Measurements from ENCODE around the gene POLR1B. TPM values are rescaled to one million over a fixed set of nuclear protein-coding genes. Genes with fewer than 3 reads are reported as not detected.

POLR1B gene
- total RNA-seq, 1 donor from 2014 or later, result 11.7 TPM

DNA sequence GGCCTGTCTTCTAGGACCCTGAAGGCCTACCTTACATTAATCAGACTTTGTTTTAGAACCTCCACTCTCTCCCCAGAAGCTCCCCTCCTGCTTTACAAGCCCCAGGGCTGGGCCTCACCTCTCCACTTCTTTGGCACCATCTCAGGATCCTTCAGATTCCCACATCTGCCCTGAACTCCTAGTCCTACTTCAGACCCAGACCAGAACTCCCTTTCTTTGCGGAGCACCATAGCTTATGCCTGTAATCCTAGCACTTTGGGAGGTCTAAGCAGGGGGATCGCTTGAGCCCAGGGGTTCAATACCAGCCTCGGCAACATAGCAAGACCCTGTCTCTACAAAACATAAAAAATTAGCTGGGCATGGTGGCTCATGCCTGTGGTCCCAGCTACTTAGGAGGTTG lies 43.1 kb downstream of the POLR1B start:
- peak overlapping the region; percentile 96 for H3K27ac ChIP-seq (replicated peaks)
- H3K4me3 ChIP-seq, result peak overlapping the region; percentile 76
- intact Hi-C loops (cut with micrococcal nuclease), result no loop called here
- DNase-seq, result no peak
- no peaks in the 10 kb centered on the region for H3K9me3 ChIP-seq (replicated peaks)
- H3K4me1 ChIP-seq, result peaks cover 42% of the 10 kb centered on the region
- no peaks in the 10 kb centered on the region for H3K27me3 ChIP-seq (ENCODE audit: low read depth)
- TF ChIP-seq, protein P1, sequence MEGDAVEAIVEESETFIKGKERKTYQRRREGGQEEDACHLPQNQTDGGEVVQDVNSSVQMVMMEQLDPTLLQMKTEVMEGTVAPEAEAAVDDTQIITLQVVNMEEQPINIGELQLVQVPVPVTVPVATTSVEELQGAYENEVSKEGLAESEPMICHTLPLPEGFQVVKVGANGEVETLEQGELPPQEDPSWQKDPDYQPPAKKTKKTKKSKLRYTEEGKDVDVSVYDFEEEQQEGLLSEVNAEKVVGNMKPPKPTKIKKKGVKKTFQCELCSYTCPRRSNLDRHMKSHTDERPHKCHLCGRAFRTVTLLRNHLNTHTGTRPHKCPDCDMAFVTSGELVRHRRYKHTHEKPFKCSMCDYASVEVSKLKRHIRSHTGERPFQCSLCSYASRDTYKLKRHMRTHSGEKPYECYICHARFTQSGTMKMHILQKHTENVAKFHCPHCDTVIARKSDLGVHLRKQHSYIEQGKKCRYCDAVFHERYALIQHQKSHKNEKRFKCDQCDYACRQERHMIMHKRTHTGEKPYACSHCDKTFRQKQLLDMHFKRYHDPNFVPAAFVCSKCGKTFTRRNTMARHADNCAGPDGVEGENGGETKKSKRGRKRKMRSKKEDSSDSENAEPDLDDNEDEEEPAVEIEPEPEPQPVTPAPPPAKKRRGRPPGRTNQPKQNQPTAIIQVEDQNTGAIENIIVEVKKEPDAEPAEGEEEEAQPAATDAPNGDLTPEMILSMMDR (IDR thresholded peaks at IDR 0.05; ENCODE audit: borderline replicate concordance), result no peak
- H3K36me3 ChIP-seq, result peaks cover 22% of the 10 kb centered on the region

DNA sequence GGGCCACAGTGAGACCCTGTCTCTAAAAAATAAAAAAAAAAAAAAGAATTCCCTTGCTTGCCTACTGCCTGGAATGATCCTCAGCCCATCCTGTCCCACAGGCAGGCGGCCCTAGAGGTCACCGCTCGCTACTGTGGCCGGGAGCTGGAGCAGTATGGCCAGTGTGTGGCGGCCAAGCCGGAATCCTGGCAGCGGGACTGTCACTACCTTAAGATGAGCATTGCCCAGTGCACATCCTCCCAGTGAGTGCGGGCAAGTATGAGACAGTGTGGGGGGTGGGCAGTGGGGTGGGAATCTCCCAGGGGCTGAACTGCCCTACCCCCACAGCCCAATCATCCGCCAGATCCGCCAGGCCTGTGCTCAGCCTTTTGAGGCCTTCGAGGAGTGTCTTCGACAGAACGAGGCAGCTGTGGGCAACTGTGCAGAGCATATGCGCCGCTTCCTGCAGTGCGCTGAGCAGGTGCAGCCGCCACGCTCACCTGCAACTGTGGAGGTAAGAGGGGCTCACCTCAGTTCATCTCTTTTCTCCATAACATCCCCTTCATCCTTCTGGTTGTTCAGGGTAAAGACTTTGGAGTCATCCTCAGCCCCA lies 43.7 kb downstream of the POLR1B start:
- H3K27ac ChIP-seq (replicated peaks), result no peak overlapping the region

DNA sequence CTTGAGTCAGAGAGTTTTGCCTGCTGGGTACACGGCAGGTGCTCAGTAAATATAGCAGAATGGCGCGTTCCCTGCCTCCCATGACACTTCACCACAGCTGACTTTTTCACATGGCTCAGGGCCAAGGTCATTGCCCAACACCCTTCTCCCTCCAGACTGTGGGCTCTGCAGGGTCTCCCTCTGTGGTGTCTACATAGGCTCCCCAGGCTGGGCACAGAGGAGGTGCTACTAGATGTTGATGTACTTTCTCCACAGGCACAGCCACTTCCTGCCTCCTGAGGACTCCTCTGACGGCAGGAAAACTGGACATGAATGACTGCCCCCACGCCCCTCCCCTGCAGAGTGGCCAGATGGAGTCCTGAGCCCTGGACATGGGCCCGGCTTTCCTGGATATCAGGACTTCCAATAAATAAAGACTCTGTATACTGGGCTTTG lies 46.4 kb downstream of the POLR1B start:
- H3K27me3 ChIP-seq (ENCODE audit: low read depth), result no peaks in the 10 kb centered on the region
- no peak overlapping the region for H3K27ac ChIP-seq (replicated peaks)
- H3K36me3 ChIP-seq, result peaks cover 22% of the 10 kb centered on the region
- peaks cover 31% of the 10 kb centered on the region for H3K4me1 ChIP-seq
- TF ChIP-seq, protein P1 (IDR thresholded peaks at IDR 0.05; ENCODE audit: borderline replicate concordance), result no peak
- intact Hi-C loops (cut with micrococcal nuclease), result no loop called here
- no peak for DNase-seq
- no peaks in the 10 kb centered on the region for H3K9me3 ChIP-seq (replicated peaks)
- H3K4me3 ChIP-seq, result no peak overlapping the region

More for the DNA sequence above, 43.7 kb downstream of the POLR1B start:
- TF ChIP-seq, protein P1 (IDR thresholded peaks at IDR 0.05; ENCODE audit: borderline replicate concordance), result no peak
- intact Hi-C loops (cut with micrococcal nuclease), result no loop called here
- Histone ChIP-seq H3K36me3 (peaks cover 22% of the 10 kb centered on the region), H3K4me1 (peaks cover 42% of the 10 kb centered on the region), H3K9me3 (replicated peaks) (no peaks in the 10 kb centered on the region), H3K4me3 (no peak overlapping the region), H3K27me3 (ENCODE audit: low read depth) (no peaks in the 10 kb centered on the region)
- no peak for DNase-seq

DNA sequence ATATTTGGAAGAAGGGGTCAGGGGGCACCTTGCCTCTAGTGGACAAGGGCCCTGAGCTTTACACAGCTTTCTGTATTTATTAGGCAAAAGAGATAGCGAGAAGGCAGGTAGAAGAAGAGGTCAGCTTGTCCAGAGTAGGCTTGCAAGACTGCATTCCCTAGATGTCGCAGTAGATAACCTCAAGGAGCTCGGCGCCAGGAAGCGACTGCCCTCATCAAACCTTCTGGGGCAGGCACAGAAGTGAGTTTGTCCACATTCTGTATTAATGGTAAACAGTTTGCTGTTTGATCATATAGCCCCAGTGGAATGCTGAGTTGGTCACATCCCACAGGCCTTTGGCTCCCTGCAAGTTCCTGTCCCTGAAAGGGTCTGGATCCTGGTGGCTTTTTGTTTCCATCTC lies 49.1 kb downstream of the POLR1B start:
- Histone ChIP-seq H3K9me3 (replicated peaks) (no peaks in the 10 kb centered on the region), H3K4me1 (peaks cover 11% of the 10 kb centered on the region), H3K27me3 (ENCODE audit: low read depth) (no peaks in the 10 kb centered on the region), H3K27ac (replicated peaks) (no peak overlapping the region), H3K36me3 (peaks cover 17% of the 10 kb centered on the region), H3K4me3 (no peak overlapping the region)
- TF ChIP-seq, protein P1 (IDR thresholded peaks at IDR 0.05; ENCODE audit: borderline replicate concordance), result no peak
- DNase-seq, result no peak
- intact Hi-C loops (cut with micrococcal nuclease), result no loop called here

DNA sequence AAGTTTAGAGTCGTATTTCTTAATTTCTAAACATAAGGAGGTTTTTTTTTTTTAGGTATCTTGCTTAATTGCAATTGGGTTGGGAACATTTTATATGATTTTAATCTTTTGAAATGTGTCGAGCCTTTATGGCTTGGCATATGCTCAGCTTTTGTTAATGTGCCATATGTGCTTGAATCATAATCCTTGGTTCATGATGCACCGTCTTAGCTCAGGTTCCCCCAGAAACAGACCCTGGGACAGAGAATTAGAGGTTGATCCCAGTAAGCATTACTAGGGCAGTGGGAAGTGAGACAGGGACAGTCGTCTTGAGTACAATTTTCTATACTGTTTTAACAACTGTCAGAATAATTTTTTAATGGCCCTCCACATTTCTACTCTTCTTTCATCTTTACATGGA lies 51.5 kb downstream of the POLR1B start:
- Histone ChIP-seq H3K4me1 (peaks cover 4% of the 10 kb centered on the region), H3K4me3 (no peak overlapping the region), H3K27me3 (ENCODE audit: low read depth) (no peaks in the 10 kb centered on the region), H3K9me3 (replicated peaks) (no peaks in the 10 kb centered on the region), H3K27ac (replicated peaks) (no peak overlapping the region), H3K36me3 (no peaks in the 10 kb centered on the region)
- TF ChIP-seq, protein P1 (IDR thresholded peaks at IDR 0.05; ENCODE audit: borderline replicate concordance), result no peak
- DNase-seq, result no peak
- intact Hi-C loops (cut with micrococcal nuclease), result no loop called here
